ENCODE measurements around the gene B2M. TPM values are rescaled to one million over a fixed set of nuclear protein-coding genes. Genes with fewer than 3 reads are reported as not detected.
"Not testable (repeated sequence)": the region's sequence is repeated elsewhere in the genome, so short reads cannot be mapped to it uniquely, and the experiment has no call there.

B2M gene
- total and polyA plus RNA-seq, 4 donors: 1,933 to 11,026 (median 3,433) TPM

DNA sequence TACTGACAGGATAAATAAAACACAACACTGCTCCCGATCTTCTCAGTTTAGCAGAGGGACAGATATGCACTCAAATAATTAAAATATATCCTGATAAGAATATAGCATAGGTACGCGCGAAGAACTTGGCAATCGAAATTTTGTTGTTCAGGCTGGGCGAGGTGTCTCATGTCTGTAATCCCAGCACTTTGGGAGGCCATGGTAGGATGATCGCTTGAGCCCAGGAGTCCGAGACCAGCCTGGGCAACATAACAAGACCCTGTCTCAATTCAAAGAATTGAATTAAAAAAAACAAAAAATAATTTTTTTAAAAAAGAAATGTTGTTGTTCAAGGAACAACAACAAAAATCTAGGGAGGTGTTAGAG, 7.6 kb downstream of the B2M start:
- Histone ChIP-seq H3K9ac (ENCODE audit: insufficient read depth in 1 of 2, low read length in 2 of 2) (no peak overlapping the region), H3K36me3 (ENCODE audit: control insufficient read depth in 4 of 4, insufficient read depth in 4 of 4, low read length in 4 of 4) (peaks cover 15 to 31% (median 26%) of the 10 kb centered on the region in 4 donors), H3K4me1 (ENCODE audit: control insufficient read depth in 5 of 5, insufficient read depth in 5 of 5, low read length in 5 of 5) (peaks cover 0 to 23% (median 0%) of the 10 kb centered on the region in 5 donors), H3K27ac (ENCODE audit: low read depth in 1 of 2, low read length in 1 of 2) (no peak overlapping the region), H3K4me3 (no peak overlapping the region), H3K9me3 (ENCODE audit: control insufficient read depth in 4 of 4, insufficient read depth in 3 of 4, low read length in 3 of 4) (no peaks in the 10 kb centered on the region), H3K27me3 (ENCODE audit: control insufficient read depth in 3 of 3, insufficient read depth in 3 of 3, low read length in 2 of 3) (no peaks in the 10 kb centered on the region)
- no peak for TF ChIP-seq CTCF (IDR thresholded peaks at IDR 0.05; ENCODE audit: control extremely low read depth, extremely low read depth)
- 87 to 94% methylated on average over 8 of the region's 8 CpGs for WGBS, 2 donors
- DNase-seq: no peak
- ATAC-seq (ENCODE audit: insufficient read depth, low FRiP score): no peak

DNA sequence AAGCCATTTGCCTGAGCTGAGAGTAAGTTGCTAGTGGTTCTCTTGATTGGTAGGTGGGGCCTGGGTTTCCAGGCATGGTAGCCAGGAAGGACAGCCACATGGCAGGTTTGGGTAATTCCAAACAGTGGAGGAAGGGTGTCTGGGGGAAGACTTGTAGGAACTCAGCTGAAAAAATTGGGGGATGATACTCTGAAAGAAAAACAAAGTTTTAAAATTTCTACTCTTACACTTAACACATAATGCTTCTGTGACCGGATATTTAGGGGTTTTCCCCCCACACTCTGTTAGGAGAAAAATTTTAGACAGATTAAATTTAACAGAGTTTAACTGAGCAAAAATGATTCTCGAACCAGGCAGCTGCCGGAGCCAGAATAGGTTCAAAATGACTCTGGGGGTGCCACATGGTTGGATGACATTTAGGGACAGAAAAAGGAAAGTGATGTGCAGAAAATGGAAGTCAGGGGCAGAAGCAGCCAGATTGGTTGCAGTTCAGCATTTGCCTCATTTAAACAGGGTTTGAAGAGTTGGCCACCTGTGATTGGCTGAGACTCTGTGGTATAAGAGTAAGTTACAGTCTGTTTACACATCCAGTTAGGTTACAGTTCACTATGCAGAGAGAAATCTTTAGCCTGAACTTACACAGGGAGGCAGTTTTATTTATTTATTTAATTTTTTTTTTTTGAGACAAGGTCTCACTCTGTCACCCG, 8.1 kb downstream of the B2M start:
- Histone ChIP-seq H3K9me3 (ENCODE audit: control insufficient read depth in 4 of 4, insufficient read depth in 3 of 4, low read length in 3 of 4) (no peaks in the 10 kb centered on the region), H3K36me3 (ENCODE audit: control insufficient read depth in 4 of 4, insufficient read depth in 4 of 4, low read length in 4 of 4) (peaks cover 15 to 31% (median 26%) of the 10 kb centered on the region in 4 donors), H3K27me3 (ENCODE audit: control insufficient read depth in 3 of 3, insufficient read depth in 3 of 3, low read length in 2 of 3) (no peaks in the 10 kb centered on the region), H3K9ac (ENCODE audit: insufficient read depth in 1 of 2, low read length in 2 of 2) (no peak overlapping the region), H3K27ac (ENCODE audit: low read depth in 1 of 2, low read length in 1 of 2) (peak overlapping the region; percentile 14 to 47), H3K4me3 (no peak overlapping the region), H3K4me1 (ENCODE audit: control insufficient read depth in 5 of 5, insufficient read depth in 5 of 5, low read length in 5 of 5) (peaks cover 0 to 23% (median 0%) of the 10 kb centered on the region in 5 donors)
- ATAC-seq (ENCODE audit: insufficient read depth, low FRiP score) (no peak), DNase-seq (peak in 2 of 3 donors; percentile 17 to 24)
- TF ChIP-seq CTCF (IDR thresholded peaks at IDR 0.05; ENCODE audit: control extremely low read depth, extremely low read depth): no peak
- WGBS, 2 donors: 65 to 66% methylated on average over 4 of the region's 4 CpGs

DNA sequence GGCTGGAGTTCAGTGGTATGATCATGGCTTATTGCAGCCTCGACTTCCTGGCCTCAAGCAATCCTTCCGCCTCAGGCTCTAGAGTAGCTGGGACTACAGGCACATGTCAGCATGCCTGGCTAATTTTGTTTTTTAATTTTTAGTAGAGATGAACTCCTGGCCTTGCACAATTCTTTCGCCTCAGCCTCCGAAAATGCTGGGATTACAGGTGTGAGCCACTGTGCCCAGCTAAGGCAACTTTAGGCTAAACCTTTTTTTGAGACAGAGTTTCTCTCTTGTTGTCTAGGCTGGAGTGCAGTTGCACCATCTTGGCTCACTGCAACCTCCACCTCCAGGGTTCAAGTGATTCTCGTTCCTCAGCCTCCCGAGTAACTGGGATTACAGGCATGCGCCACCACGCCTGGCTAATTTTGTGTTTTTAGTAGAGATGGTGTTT, 8.7 kb downstream of the B2M start:
- not testable (repeated sequence) for H3K9me3 ChIP-seq (ENCODE audit: control insufficient read depth in 4 of 4, insufficient read depth in 3 of 4, low read length in 3 of 4); H3K9ac ChIP-seq (ENCODE audit: insufficient read depth in 1 of 2, low read length in 2 of 2); DNase-seq; H3K27me3 ChIP-seq (ENCODE audit: control insufficient read depth in 3 of 3, insufficient read depth in 3 of 3, low read length in 2 of 3); ATAC-seq (ENCODE audit: insufficient read depth, low FRiP score); H3K4me3 ChIP-seq
- H3K27ac ChIP-seq (ENCODE audit: low read depth in 1 of 2, low read length in 1 of 2): peak overlapping the region in 1 of 2 donors; percentile 31
- 87% methylated on average over 8 of the region's 8 CpGs for WGBS, 2 donors
- peaks cover 0 to 20% (median 0%) of the 10 kb centered on the region in 5 donors for H3K4me1 ChIP-seq (ENCODE audit: control insufficient read depth in 5 of 5, insufficient read depth in 5 of 5, low read length in 5 of 5)
- peaks cover 15 to 30% (median 26%) of the 10 kb centered on the region in 4 donors for H3K36me3 ChIP-seq (ENCODE audit: control insufficient read depth in 4 of 4, insufficient read depth in 4 of 4, low read length in 4 of 4)

DNA sequence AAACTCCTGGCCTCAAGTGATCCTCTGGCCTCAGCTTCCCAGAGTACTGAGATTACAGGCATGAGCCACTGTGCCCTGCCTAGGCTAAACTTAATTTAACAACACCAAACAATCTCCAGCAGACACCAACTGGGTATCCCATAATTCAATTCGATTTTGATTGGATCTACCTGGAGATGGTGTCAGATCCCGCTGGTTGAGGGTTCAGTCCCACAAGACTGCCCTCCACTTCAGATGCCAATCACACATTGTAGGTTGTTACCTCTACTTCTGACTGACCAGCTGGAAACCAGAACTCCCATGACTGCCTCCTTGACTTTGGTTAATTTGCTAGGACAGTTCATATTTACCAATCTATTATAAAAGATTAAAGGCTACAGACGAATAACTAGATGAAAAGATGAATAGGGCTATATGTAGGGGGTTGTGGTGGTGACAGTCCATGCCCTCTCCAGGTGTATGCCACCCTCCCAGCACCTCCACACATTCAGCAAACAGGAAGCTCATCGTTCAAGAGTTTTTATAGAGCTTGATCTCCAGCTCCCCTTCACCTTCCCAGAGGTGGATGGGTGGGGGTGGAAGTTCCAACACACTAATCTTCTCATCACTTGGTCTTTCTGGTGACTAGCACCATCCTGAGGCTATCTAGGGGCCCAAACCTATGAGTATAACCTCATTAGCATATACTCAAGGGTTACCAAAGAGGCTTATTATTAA, 9.3 kb downstream of the B2M start:
- Histone ChIP-seq H3K27me3 (ENCODE audit: control insufficient read depth in 3 of 3, insufficient read depth in 3 of 3, low read length in 2 of 3) (no peaks in the 10 kb centered on the region), H3K9ac (ENCODE audit: insufficient read depth in 1 of 2, low read length in 2 of 2) (no peak overlapping the region), H3K9me3 (ENCODE audit: control insufficient read depth in 4 of 4, insufficient read depth in 3 of 4, low read length in 3 of 4) (no peaks in the 10 kb centered on the region), H3K27ac (ENCODE audit: low read depth in 1 of 2, low read length in 1 of 2) (no peak overlapping the region), H3K4me1 (ENCODE audit: control insufficient read depth in 5 of 5, insufficient read depth in 5 of 5, low read length in 5 of 5) (peaks cover 0 to 15% (median 0%) of the 10 kb centered on the region in 5 donors), H3K4me3 (no peak overlapping the region), H3K36me3 (ENCODE audit: control insufficient read depth in 4 of 4, insufficient read depth in 4 of 4, low read length in 4 of 4) (peaks cover 15 to 26% (median 22%) of the 10 kb centered on the region in 4 donors)
- WGBS, 2 donors: 82 to 87% methylated on average over 4 of the region's 4 CpGs
- DNase-seq (no peak), ATAC-seq (ENCODE audit: insufficient read depth, low FRiP score) (no peak)
- TF ChIP-seq CTCF (IDR thresholded peaks at IDR 0.05; ENCODE audit: control extremely low read depth, extremely low read depth): no peak

All from lung (tissue), 12 donors.